Effector memory CD8-positive, alpha-beta T cell (primary cell): ENCODE measurements around the gene WDR35.

Source experiments
- ATAC-seq: fragments of 150-1000 bp; cut with Tn5 transposase; replicated peaks from 2 replicates; pipeline ENCODE4 v1.10.0; 2021; ENCODE audit warnings: mild to moderate bottlenecking, moderate library complexity
- DNase-seq, 3 experiments: peaks; one replicate each; pipeline ENCODE4 v3.0.0; 2021
- H3K27ac Mint-ChIP-seq, 2 donors: one replicate each; pipeline ENCODE4 v1.8.0; 2022; ENCODE audit warnings: mild to moderate bottlenecking in 2 of 2, mixed read lengths in 2 of 2, moderate library complexity in 2 of 2
- H3K27me3 Mint-ChIP-seq, 2 donors: one replicate each; pipeline ENCODE4 v1.8.0; 2022; ENCODE audit warnings: mixed read lengths in 2 of 2
- H3K36me3 Mint-ChIP-seq: one replicate; pipeline ENCODE4 v1.8.0; 2022; ENCODE audit warnings: mild to moderate bottlenecking, moderate library complexity, mixed read lengths; ENCODE audit not compliant: insufficient read depth
- H3K4me1 Mint-ChIP-seq, 2 donors: one replicate each; pipeline ENCODE4 v1.8.0; 2022; ENCODE audit warnings: low read depth in 2 of 2, mixed read lengths in 2 of 2
- H3K4me3 Mint-ChIP-seq, 2 donors: one replicate each; pipeline ENCODE4 v1.8.0; 2022; ENCODE audit warnings: mild to moderate bottlenecking in 2 of 2, mixed read lengths in 2 of 2, moderate library complexity in 2 of 2
- H3K9me3 Mint-ChIP-seq, 2 donors: one replicate each; pipeline ENCODE4 v1.8.0; 2022; ENCODE audit warnings: mixed read lengths in 2 of 2

WDR35 gene

GRCh38 chr2:20018601-20019152 is 28.8 kb upstream of the WDR35 start:
- no peak overlapping the region for H3K27ac Mint-ChIP-seq
- no peak for DNase-seq
- H3K27me3 Mint-ChIP-seq: peaks cover 4 to 9% of the 10 kb centered on the region in 2 donors
- H3K4me1 Mint-ChIP-seq: no peaks in the 10 kb centered on the region
- H3K9me3 Mint-ChIP-seq: no peaks in the 10 kb centered on the region
- no peaks in the 10 kb centered on the region for H3K36me3 Mint-ChIP-seq
- H3K4me3 Mint-ChIP-seq: no peak overlapping the region
- ATAC-seq: no peak

GRCh38 chr2:20016346-20016745 is 26.4 kb upstream of the WDR35 start:
- DNase-seq (no peak), ATAC-seq (no peak)
- H3K4me3 Mint-ChIP-seq: no peak overlapping the region
- H3K9me3 Mint-ChIP-seq: no peaks in the 10 kb centered on the region
- H3K4me1 Mint-ChIP-seq: peaks cover 5 to 9% of the 10 kb centered on the region in 2 donors
- no peaks in the 10 kb centered on the region for H3K36me3 Mint-ChIP-seq
- H3K27ac Mint-ChIP-seq: no peak overlapping the region
- peaks cover 14 to 25% of the 10 kb centered on the region in 2 donors for H3K27me3 Mint-ChIP-seq

GRCh38 chr2:20015482-20016083 is 25.7 kb upstream of the WDR35 start:
- Mint-ChIP-seq H3K4me1 (peaks cover 5 to 9% of the 10 kb centered on the region in 2 donors), H3K27ac (peak overlapping the region in 1 of 2 donors; percentile 51), H3K4me3 (no peak overlapping the region), H3K27me3 (peaks cover 21 to 32% of the 10 kb centered on the region in 2 donors), H3K9me3 (no peaks in the 10 kb centered on the region), H3K36me3 (no peaks in the 10 kb centered on the region)
- DNase-seq (peak in 2 of 3 experiments; percentile 8 to 9), ATAC-seq (peak; percentile 62)

GRCh38 chr2:20013126-20013849 is 23.4 kb upstream of the WDR35 start:
- H3K4me3 Mint-ChIP-seq: peak overlapping the region; percentile 75 to 78
- ATAC-seq (no peak), DNase-seq (no peak)
- H3K27ac Mint-ChIP-seq: peak overlapping the region in 1 of 2 donors; percentile 70
- no peaks in the 10 kb centered on the region for H3K36me3 Mint-ChIP-seq
- H3K9me3 Mint-ChIP-seq: no peaks in the 10 kb centered on the region
- H3K4me1 Mint-ChIP-seq: peaks cover 5 to 9% of the 10 kb centered on the region in 2 donors
- peaks cover 21 to 53% of the 10 kb centered on the region in 2 donors for H3K27me3 Mint-ChIP-seq

GRCh38 chr2:20012282-20013125 is 22.6 kb upstream of the WDR35 start, which contains the start of gene MATN3:
Gene MATN3 (minus strand): TSS chr2:20012668. CDS start chr2:20012631, 37 bp downstream.
- H3K27me3 Mint-ChIP-seq: peaks cover 26 to 61% of the 10 kb centered on the region in 2 donors
- peak within 1 kb of the TSS in 1 of 2 donors; percentile 70 for H3K27ac Mint-ChIP-seq
- peaks cover 5 to 9% of the 10 kb centered on the region in 2 donors for H3K4me1 Mint-ChIP-seq
- no peak for DNase-seq
- H3K9me3 Mint-ChIP-seq: no peaks in the 10 kb centered on the region
- ATAC-seq: peak; percentile 57
- H3K36me3 Mint-ChIP-seq: no peaks in the 10 kb centered on the region
- peak within 1 kb of the TSS; percentile 75 to 78 for H3K4me3 Mint-ChIP-seq

GRCh38 chr2:20012032-20012281 is 22.1 kb upstream of the WDR35 start:
- H3K36me3 Mint-ChIP-seq: no peaks in the 10 kb centered on the region
- no peaks in the 10 kb centered on the region for H3K9me3 Mint-ChIP-seq
- H3K4me1 Mint-ChIP-seq: peaks cover 5 to 9% of the 10 kb centered on the region in 2 donors
- H3K27me3 Mint-ChIP-seq: peaks cover 28 to 67% of the 10 kb centered on the region in 2 donors
- ATAC-seq (no peak), DNase-seq (no peak)
- H3K4me3 Mint-ChIP-seq: peak overlapping the region; percentile 69 to 75
- H3K27ac Mint-ChIP-seq: no peak overlapping the region

- H3K9me3 Mint-ChIP-seq: no peaks in the 10 kb centered on the region
- no peak overlapping the region for H3K27ac Mint-ChIP-seq
- H3K36me3 Mint-ChIP-seq: no peaks in the 10 kb centered on the region
- H3K27me3 Mint-ChIP-seq: peaks cover 33 to 72% of the 10 kb centered on the region in 2 donors
- peak overlapping the region; percentile 69 to 75 for H3K4me3 Mint-ChIP-seq
- no peak for ATAC-seq
- DNase-seq: no peak
- peaks cover 5 to 9% of the 10 kb centered on the region in 2 donors for H3K4me1 Mint-ChIP-seq
Measured at GRCh38 chr2:20011276-20012031, 21.5 kb upstream of the WDR35 start.

- Mint-ChIP-seq H3K36me3 (no peaks in the 10 kb centered on the region), H3K27me3 (peaks cover 30 to 80% of the 10 kb centered on the region in 2 donors), H3K27ac (no peak overlapping the region), H3K4me1 (peaks cover 5 to 9% of the 10 kb centered on the region in 2 donors), H3K9me3 (no peaks in the 10 kb centered on the region), H3K4me3 (no peak overlapping the region)
- no peak for ATAC-seq
- DNase-seq: no peak
Measured at GRCh38 chr2:20008703-20009102, 18.8 kb upstream of the WDR35 start.

- ATAC-seq (no peak), DNase-seq (no peak)
- H3K9me3 Mint-ChIP-seq: no peaks in the 10 kb centered on the region
- peaks cover 37 to 84% of the 10 kb centered on the region in 2 donors for H3K27me3 Mint-ChIP-seq
- H3K4me1 Mint-ChIP-seq: no peaks in the 10 kb centered on the region
- no peak overlapping the region for H3K27ac Mint-ChIP-seq
- no peak overlapping the region for H3K4me3 Mint-ChIP-seq
- H3K36me3 Mint-ChIP-seq: no peaks in the 10 kb centered on the region
Measured at GRCh38 chr2:20005891-20006470, 16.1 kb upstream of the WDR35 start.

- ATAC-seq (no peak), DNase-seq (no peak)
- peaks cover 42 to 83% of the 10 kb centered on the region in 2 donors for H3K27me3 Mint-ChIP-seq
- H3K9me3 Mint-ChIP-seq: no peaks in the 10 kb centered on the region
- H3K36me3 Mint-ChIP-seq: no peaks in the 10 kb centered on the region
- no peak overlapping the region for H3K27ac Mint-ChIP-seq
- no peak overlapping the region for H3K4me3 Mint-ChIP-seq
- H3K4me1 Mint-ChIP-seq: no peaks in the 10 kb centered on the region
Measured at GRCh38 chr2:20005067-20005627, 15.2 kb upstream of the WDR35 start.

- Mint-ChIP-seq H3K36me3 (no peaks in the 10 kb centered on the region), H3K9me3 (no peaks in the 10 kb centered on the region), H3K27me3 (peaks cover 37 to 79% of the 10 kb centered on the region in 2 donors), H3K27ac (no peak overlapping the region), H3K4me3 (no peak overlapping the region), H3K4me1 (no peaks in the 10 kb centered on the region)
- ATAC-seq (no peak), DNase-seq (no peak)
Measured at GRCh38 chr2:20001361-20001863, 11.5 kb upstream of the WDR35 start.

GRCh38 chr2:19993731-19994130 is 3.8 kb upstream of the WDR35 start:
- H3K9me3 Mint-ChIP-seq: no peaks in the 10 kb centered on the region
- H3K36me3 Mint-ChIP-seq: peaks cover 12% of the 10 kb centered on the region
- DNase-seq: no peak
- no peak overlapping the region for H3K27ac Mint-ChIP-seq
- H3K27me3 Mint-ChIP-seq: peaks cover 28 to 58% of the 10 kb centered on the region in 2 donors
- H3K4me1 Mint-ChIP-seq: peaks cover 10% of the 10 kb centered on the region in 2 donors
- H3K4me3 Mint-ChIP-seq: no peak overlapping the region
- no peak for ATAC-seq
